ENCODE data around the gene LEUTX.
"Not testable (repeated sequence)": the region's sequence is repeated elsewhere in the genome, so short reads cannot be mapped to it uniquely, and the experiment has no call there.

Gene LEUTX

GRCh38 chr19:39768786-39769185, 9.9 kb upstream of the LEUTX start:
- in situ Hi-C loops (cut with HindIII; ENCODE audit: low sequenced_read_pairs), result no loop called here

GRCh38 chr19:39780894-39781293, 2.2 kb downstream of the LEUTX start:
- in situ Hi-C loops (cut with HindIII; ENCODE audit: low sequenced_read_pairs), result loop anchor here (10.0 to 25.0 kb wide), 4 partner anchors 64 to 306 kb away; partner anchors contain the start of genes FBL, FCGBP and ZNF780A

GRCh38 chr19:39788244-39788643, 9.6 kb downstream of the LEUTX start:
- in situ Hi-C loops (cut with HindIII; ENCODE audit: low sequenced_read_pairs), result loop anchor here (10.0 to 25.0 kb wide), 4 partner anchors 57 to 299 kb away; partner anchors contain the start of genes FBL, FCGBP and ZNF780A

GRCh38 chr19:39792999-39793546, 14.4 kb downstream of the LEUTX start:
- in situ Hi-C loops (cut with HindIII; ENCODE audit: low sequenced_read_pairs), result loop anchor here (25.0 kb wide), 3 partner anchors 144 to 294 kb away; partner anchors contain the start of genes FCGBP and ZNF780A

GRCh38 chr19:39795001-39795400, 16.3 kb downstream of the LEUTX start:
- in situ Hi-C loops (cut with HindIII; ENCODE audit: low sequenced_read_pairs), result loop anchor here (25.0 kb wide), 3 partner anchors 142 to 292 kb away; partner anchors contain the start of genes FCGBP and ZNF780A

- in situ Hi-C loops (cut with HindIII; ENCODE audit: low sequenced_read_pairs), result loop anchor here (25.0 kb wide), 3 partner anchors 141 to 291 kb away; partner anchors contain the start of genes FCGBP and ZNF780A
These were observed 17.4 kb downstream of the LEUTX start for GRCh38 chr19:39796000-39796498.

GRCh38 chr19:39797083-39797482, 18.4 kb downstream of the LEUTX start:
- in situ Hi-C loops (cut with HindIII; ENCODE audit: low sequenced_read_pairs), result loop anchor here (25.0 kb wide), 3 partner anchors 140 to 290 kb away; partner anchors contain the start of genes FCGBP and ZNF780A

- in situ Hi-C loops (cut with HindIII; ENCODE audit: low sequenced_read_pairs), result no loop called here
These were observed 24.3 kb downstream of the LEUTX start for GRCh38 chr19:39802958-39803357.

GRCh38 chr19:39805104-39805503, 26.4 kb downstream of the LEUTX start:
- in situ Hi-C loops (cut with HindIII; ENCODE audit: low sequenced_read_pairs), result no loop called here

- in situ Hi-C loops (cut with HindIII; ENCODE audit: low sequenced_read_pairs), result no loop called here
These were observed 29.3 kb downstream of the LEUTX start for GRCh38 chr19:39807846-39808364.

- in situ Hi-C loops (cut with HindIII; ENCODE audit: low sequenced_read_pairs), result not testable (repeated sequence)
These were observed 30.0 kb downstream of the LEUTX start for GRCh38 chr19:39808688-39809087.

- in situ Hi-C loops (cut with HindIII; ENCODE audit: low sequenced_read_pairs), result no loop called here
These were observed 30.7 kb downstream of the LEUTX start for GRCh38 chr19:39809368-39809767.

GRCh38 chr19:39810424-39810823, 31.8 kb downstream of the LEUTX start:
- in situ Hi-C loops (cut with HindIII; ENCODE audit: low sequenced_read_pairs), result no loop called here

- in situ Hi-C loops (cut with HindIII; ENCODE audit: low sequenced_read_pairs), result no loop called here
These were observed 32.4 kb downstream of the LEUTX start for GRCh38 chr19:39811064-39811463.

- in situ Hi-C loops (cut with HindIII; ENCODE audit: low sequenced_read_pairs), result no loop called here
These were observed 34.8 kb downstream of the LEUTX start for GRCh38 chr19:39813264-39813993.

GRCh38 chr19:39814111-39814510, 35.5 kb downstream of the LEUTX start:
- in situ Hi-C loops (cut with HindIII; ENCODE audit: low sequenced_read_pairs), result not testable (repeated sequence)

GRCh38 chr19:39814595-39814994, 35.9 kb downstream of the LEUTX start:
- in situ Hi-C loops (cut with HindIII; ENCODE audit: low sequenced_read_pairs), result no loop called here

- in situ Hi-C loops (cut with HindIII; ENCODE audit: low sequenced_read_pairs), result no loop called here
These were observed 37.8 kb downstream of the LEUTX start for GRCh38 chr19:39816287-39817048.

GRCh38 chr19:39817888-39818561, 39.4 kb downstream of the LEUTX start:
- in situ Hi-C loops (cut with HindIII; ENCODE audit: low sequenced_read_pairs), result no loop called here

- in situ Hi-C loops (cut with HindIII; ENCODE audit: low sequenced_read_pairs), result no loop called here
These were observed 40.0 kb downstream of the LEUTX start for GRCh38 chr19:39818626-39819097.

Data from DLD1 (cell line).